Activated T-helper 17 cell treated with anti-CD3 and anti-CD28 coated beads, Interleukin-2, amount 50 U/mL, for 72 hours (primary cell): ENCODE measurements around the gene ATP13A4. TPM values are rescaled to one million over a fixed set of nuclear protein-coding genes. Genes with fewer than 3 reads are reported as not detected.

ENCODE experiments used
- ATAC-seq: fragments of 150-1000 bp; cut with Tn5 transposase; replicated peaks from 2 replicates; pipeline ENCODE4 v1.10.0; 2021; ENCODE audit warnings: mild to moderate bottlenecking, moderate library complexity
- H3K27ac Mint-ChIP-seq: one replicate; pipeline ENCODE4 v1.8.0; 2022; ENCODE audit warnings: mixed read lengths
- H3K27me3 Mint-ChIP-seq: one replicate; pipeline ENCODE4 v1.8.0; 2022; ENCODE audit warnings: mixed read lengths
- H3K36me3 Mint-ChIP-seq: one replicate; pipeline ENCODE4 v1.8.0; 2022; ENCODE audit warnings: low read depth, mild to moderate bottlenecking, mixed read lengths
- H3K4me1 Mint-ChIP-seq: one replicate; pipeline ENCODE4 v1.8.0; 2022; ENCODE audit warnings: mixed read lengths
- H3K4me3 Mint-ChIP-seq: one replicate; pipeline ENCODE4 v1.8.0; 2022; ENCODE audit warnings: mild to moderate bottlenecking, mixed read lengths
- H3K9me3 Mint-ChIP-seq: one replicate; pipeline ENCODE4 v1.8.0; 2022; ENCODE audit warnings: mixed read lengths
- total RNA-seq, 2 donors: library from RNA; stranded (reverse); gene quantifications; one replicate each; pipeline ENCODE4 v1.2.3, GENCODE V29; 2022

The ATP13A4 gene
- total RNA-seq, 2 donors from 2014 or later, result 2.7 to 3.3 TPM

DNA sequence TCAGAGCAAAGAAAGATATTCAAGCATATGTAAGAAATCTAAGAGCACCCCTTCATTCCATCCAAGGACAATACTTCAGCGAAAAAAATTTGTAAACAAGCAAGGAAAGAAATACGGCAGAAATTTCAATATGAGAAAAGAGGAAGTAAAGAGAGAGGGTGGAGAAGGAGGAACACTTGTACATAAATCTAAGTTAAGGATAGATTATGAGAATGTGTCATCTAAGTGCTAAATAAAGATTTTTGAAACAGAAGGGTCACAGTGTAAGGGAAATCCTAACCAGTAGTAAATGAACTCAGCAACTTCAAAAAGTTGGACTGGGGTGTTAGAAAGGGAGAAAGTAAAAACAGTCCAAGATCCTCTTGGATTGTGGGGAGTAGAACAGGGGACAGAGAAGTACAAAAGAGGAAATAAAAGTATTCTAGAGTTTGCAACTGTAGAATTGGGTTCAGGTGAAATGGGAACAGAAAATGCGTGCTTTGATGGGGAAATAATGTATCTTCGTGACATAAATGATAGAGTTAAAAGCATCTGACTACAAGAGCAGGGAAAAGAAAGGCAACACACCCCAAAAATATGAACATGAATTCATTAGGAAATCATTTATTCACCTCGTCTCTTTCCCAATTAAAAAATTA, 107.6 kb downstream of the ATP13A4 start:
- Mint-ChIP-seq H3K4me3 (no peak overlapping the region), H3K36me3 (no peaks in the 10 kb centered on the region), H3K27ac (no peak overlapping the region), H3K9me3 (no peaks in the 10 kb centered on the region), H3K27me3 (no peaks in the 10 kb centered on the region), H3K4me1 (no peaks in the 10 kb centered on the region)
- no peak for ATAC-seq

DNA sequence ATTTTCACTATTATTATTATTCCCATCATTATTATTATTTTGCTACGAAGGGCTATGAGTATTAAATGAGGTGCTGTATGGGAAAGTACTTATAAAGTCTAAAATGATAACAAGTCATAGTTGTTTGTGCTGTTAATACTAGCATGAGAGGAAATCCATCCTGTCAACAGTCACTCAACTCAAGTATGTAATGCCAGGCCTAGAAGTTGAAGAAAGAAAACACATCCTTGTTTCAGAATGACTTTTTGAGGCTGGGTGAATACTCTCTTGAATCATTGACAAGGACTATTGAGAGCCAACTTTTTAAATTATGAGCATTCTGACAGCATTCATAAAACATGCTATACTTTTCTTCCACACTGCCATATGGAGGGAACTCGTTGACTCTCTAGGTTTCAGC, 115.3 kb downstream of the ATP13A4 start:
- no peak overlapping the region for H3K4me3 Mint-ChIP-seq
- H3K27ac Mint-ChIP-seq, result no peak overlapping the region
- no peaks in the 10 kb centered on the region for H3K36me3 Mint-ChIP-seq
- H3K4me1 Mint-ChIP-seq, result no peaks in the 10 kb centered on the region
- H3K27me3 Mint-ChIP-seq, result no peaks in the 10 kb centered on the region
- no peak for ATAC-seq
- no peaks in the 10 kb centered on the region for H3K9me3 Mint-ChIP-seq

DNA sequence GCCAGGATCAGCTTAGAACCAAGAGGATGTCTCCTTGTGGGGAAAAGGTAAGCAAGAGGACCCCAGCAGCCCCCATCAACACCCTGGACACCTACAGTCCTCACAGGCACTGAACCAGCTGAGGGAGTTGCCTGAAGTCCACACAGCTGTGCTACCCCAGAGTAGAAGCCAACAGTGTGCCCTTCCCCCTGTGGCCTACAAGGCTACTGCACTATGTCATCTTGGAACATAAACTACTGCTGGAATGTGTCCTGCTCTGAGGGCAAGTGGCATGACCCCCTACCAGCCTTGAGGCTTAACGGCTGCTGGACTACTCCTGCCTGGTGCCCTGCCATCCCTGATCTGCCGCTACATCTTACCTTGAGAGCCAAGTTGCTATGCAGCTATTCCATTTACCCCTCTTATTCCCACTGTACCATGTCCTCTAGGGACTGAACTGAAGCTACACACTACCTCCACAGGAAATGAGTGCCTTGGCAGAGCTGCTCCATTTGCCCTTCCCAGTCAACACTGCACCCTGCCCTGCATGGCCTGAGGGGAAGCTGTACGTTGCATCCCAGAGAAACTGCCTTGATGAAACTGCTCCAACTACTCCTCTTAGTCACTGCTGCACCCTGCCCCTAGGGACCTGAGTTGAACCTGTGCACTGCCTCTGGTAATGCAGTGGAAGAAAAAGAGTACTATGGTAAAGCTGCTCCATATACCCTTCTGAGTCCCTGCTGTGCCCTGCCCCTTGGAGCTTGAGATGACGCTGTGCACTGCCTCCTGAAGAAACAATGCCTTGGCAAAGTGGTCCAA, 135.9 kb downstream of the ATP13A4 start:
- H3K36me3 Mint-ChIP-seq, result no peaks in the 10 kb centered on the region
- no peak overlapping the region for H3K4me3 Mint-ChIP-seq
- H3K27ac Mint-ChIP-seq, result no peak overlapping the region
- H3K27me3 Mint-ChIP-seq, result peaks cover 3% of the 10 kb centered on the region
- no peak for ATAC-seq
- H3K4me1 Mint-ChIP-seq, result no peaks in the 10 kb centered on the region
- peaks cover 14% of the 10 kb centered on the region for H3K9me3 Mint-ChIP-seq

DNA sequence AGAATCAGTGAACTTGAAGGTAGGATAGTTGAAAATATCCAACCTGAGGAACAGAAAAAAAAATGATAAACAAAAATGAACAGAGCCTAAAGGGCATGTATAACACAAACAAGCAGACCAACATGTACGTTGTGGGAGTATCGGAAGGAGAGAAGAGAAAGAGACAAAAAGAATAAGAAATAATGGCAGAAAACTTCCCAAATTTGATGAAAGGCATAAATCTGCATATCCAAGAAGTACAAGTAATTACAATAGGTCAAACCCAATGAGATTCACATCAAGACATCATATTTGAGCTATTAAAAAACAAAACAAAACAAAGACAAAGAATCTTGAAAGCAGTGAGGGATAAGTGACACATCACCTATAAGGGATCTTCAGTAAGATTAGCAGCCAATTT, 138.1 kb downstream of the ATP13A4 start:
- H3K27me3 Mint-ChIP-seq, result peaks cover 3% of the 10 kb centered on the region
- H3K4me3 Mint-ChIP-seq, result no peak overlapping the region
- ATAC-seq, result no peak
- H3K36me3 Mint-ChIP-seq, result no peaks in the 10 kb centered on the region
- H3K4me1 Mint-ChIP-seq, result no peaks in the 10 kb centered on the region
- H3K27ac Mint-ChIP-seq, result no peak overlapping the region
- peaks cover 14% of the 10 kb centered on the region for H3K9me3 Mint-ChIP-seq

DNA sequence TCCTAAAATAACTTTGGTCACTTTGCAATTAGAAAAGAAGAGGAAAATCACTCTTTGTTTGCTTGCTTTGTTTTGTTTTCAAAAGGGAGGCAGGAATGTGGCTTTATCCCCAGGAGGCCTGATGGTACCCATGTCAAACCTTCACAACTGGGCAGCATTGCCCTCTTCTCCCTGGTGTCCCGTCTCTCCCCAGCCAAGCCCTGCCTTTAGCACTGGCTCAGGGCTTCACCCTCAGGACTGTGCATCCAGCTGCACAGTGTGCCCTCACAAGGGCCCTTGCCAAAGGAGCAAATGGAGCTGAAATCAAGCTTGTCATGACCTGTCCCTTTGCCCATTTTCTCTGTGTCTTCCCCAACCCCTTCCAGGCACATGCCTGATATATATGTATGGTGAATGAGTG, 147.0 kb downstream of the ATP13A4 start:
- H3K9me3 Mint-ChIP-seq, result no peaks in the 10 kb centered on the region
- H3K27ac Mint-ChIP-seq, result no peak overlapping the region
- no peaks in the 10 kb centered on the region for H3K27me3 Mint-ChIP-seq
- no peak for ATAC-seq
- no peaks in the 10 kb centered on the region for H3K4me1 Mint-ChIP-seq
- no peak overlapping the region for H3K4me3 Mint-ChIP-seq
- H3K36me3 Mint-ChIP-seq, result no peaks in the 10 kb centered on the region

DNA sequence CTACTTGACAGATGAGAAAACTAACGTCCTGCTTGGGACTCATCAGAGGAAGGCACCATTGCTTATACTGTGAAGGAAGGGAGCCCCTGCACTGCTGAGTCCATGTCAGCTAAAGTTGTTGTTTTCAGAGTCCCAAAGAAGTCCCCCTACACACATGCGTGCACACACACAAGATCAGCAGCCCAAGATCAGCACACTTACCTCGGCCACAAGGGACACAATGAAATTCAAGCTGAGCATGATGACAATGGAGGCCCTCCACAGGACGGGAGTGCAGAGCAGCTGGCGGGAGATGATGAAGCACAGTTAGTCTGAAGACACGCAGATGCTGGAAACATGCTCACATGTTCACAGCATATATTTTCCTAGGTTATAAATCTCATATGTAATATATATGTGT, 147.6 kb downstream of the ATP13A4 start:
- H3K27me3 Mint-ChIP-seq, result no peaks in the 10 kb centered on the region
- H3K4me3 Mint-ChIP-seq, result no peak overlapping the region
- ATAC-seq, result no peak
- H3K27ac Mint-ChIP-seq, result no peak overlapping the region
- no peaks in the 10 kb centered on the region for H3K9me3 Mint-ChIP-seq
- H3K4me1 Mint-ChIP-seq, result no peaks in the 10 kb centered on the region
- H3K36me3 Mint-ChIP-seq, result no peaks in the 10 kb centered on the region

DNA sequence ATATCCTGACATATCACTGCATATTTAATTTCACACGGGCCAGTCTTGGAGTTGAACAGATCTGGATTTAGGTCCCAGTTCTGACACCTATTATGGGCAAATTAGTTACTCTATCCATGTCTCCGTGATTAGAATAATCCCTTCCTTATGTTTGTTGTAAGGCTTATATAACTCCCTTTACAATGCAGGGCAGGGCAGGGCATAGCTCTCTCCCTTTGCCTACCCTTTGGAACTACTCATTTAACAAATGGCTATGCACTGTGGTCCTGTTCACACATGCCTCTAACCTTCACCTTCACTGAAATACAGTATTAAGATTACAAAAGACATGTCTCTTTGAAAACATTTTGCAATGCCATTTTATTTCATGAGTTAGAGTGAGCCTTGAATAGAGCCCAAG, 151.4 kb downstream of the ATP13A4 start:
- H3K27me3 Mint-ChIP-seq, result no peaks in the 10 kb centered on the region
- H3K27ac Mint-ChIP-seq, result no peak overlapping the region
- H3K9me3 Mint-ChIP-seq, result no peaks in the 10 kb centered on the region
- no peaks in the 10 kb centered on the region for H3K4me1 Mint-ChIP-seq
- no peak overlapping the region for H3K4me3 Mint-ChIP-seq
- no peaks in the 10 kb centered on the region for H3K36me3 Mint-ChIP-seq
- no peak for ATAC-seq

DNA sequence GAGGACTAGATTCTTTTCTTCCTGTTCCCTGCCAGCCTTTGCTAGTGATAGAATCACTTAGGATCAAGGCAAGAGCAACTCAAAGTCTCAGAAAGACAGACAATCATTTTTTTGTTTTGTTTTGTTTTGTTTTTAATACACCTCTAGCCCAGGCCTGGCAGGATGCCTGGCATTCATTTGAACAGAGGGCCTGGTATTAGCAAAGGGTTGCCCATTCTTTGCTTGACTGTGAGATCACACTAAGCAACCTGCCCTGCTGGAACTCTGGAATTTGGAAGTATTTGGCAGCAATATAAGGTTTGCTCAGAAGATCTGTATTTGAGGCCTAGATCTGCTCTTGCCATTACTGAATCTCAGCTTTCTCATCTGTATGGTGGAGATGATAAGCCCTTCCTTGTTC, 154.4 kb downstream of the ATP13A4 start:
- Mint-ChIP-seq H3K27me3 (peaks cover 10% of the 10 kb centered on the region), H3K36me3 (no peaks in the 10 kb centered on the region), H3K27ac (no peak overlapping the region), H3K4me1 (no peaks in the 10 kb centered on the region), H3K9me3 (no peaks in the 10 kb centered on the region), H3K4me3 (no peak overlapping the region)
- ATAC-seq, result no peak

DNA sequence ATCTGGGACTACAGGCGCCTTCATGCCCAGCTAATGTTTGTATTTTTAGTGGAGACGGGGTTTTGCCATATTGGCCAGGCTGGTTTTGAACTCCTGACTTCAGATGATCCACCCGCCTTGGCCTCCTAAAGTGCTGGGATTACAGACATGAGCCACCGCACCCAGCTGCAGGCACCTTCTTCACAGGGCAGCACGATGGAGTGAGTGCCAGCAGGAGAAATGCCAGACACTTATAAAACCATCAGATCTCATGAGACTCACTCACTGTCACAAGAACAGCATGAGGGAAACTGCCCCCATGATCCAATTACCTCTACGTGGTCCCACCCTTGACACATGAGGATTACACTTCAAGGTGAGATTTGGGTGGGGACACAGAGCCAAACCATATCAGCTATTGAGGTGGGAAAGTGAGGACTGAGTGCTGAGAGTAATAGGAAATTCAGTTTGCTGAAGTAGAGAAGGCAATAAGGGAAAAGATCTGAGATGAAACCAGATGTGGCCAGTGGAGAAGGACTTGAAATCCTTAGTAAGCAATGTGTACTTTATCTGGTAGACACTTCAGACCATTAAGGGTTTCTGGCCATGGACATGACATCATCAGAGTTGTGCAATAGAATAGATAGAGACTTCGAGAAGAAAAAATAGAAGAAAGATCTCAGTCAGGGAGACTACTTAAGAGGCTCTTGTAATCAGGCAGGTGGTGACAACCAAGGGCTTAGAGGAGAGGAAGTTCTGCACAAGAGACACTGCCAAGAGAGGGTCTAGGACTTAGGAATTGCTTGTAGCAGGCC, 158.0 kb downstream of the ATP13A4 start:
- peaks cover 10% of the 10 kb centered on the region for H3K27me3 Mint-ChIP-seq
- H3K4me3 Mint-ChIP-seq, result no peak overlapping the region
- no peak for ATAC-seq
- no peak overlapping the region for H3K27ac Mint-ChIP-seq
- no peaks in the 10 kb centered on the region for H3K9me3 Mint-ChIP-seq
- H3K36me3 Mint-ChIP-seq, result no peaks in the 10 kb centered on the region
- H3K4me1 Mint-ChIP-seq, result no peaks in the 10 kb centered on the region

DNA sequence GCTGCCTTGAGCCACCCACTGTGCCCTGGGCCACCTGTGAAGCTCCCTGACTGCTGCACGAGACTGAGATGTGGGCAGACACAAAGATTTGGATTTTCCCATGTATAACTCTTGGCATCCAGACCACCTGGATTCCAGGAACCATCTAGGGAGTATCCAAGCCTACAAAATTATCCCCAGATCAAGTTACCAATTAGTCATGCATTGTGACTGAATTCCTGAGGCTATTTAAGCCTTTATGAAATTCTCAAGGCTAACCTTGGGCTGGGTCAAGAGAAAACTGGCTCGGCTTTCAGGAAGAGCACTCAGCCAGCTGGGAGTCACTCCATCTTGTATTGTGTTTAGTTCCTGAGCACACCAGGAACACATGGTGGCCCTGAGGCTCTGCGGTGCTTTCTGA, 162.8 kb downstream of the ATP13A4 start:
- Mint-ChIP-seq H3K36me3 (no peaks in the 10 kb centered on the region), H3K27me3 (peaks cover 18% of the 10 kb centered on the region), H3K9me3 (no peaks in the 10 kb centered on the region), H3K27ac (no peak overlapping the region), H3K4me3 (no peak overlapping the region), H3K4me1 (no peaks in the 10 kb centered on the region)
- no peak for ATAC-seq

DNA sequence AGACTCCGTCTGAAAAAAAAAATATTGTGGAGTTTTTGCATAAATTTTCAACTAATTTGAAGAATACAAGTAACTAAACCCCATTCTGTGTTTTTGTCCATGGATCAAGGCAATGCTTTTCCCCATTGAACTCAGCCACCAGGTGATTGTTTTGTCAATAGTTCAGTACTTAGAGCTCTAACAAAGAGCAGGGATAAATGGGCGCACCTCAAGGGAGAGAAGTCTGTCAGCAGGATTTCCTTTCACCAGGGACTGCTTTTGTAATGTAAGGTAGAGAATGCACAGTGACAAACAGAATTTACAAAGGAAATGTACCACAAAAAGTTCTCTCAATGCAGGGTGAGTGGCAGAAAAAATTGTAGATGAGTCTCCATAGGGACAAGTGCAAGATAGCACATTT, 165.4 kb downstream of the ATP13A4 start:
- no peaks in the 10 kb centered on the region for H3K4me1 Mint-ChIP-seq
- no peak for ATAC-seq
- peaks cover 12% of the 10 kb centered on the region for H3K27me3 Mint-ChIP-seq
- H3K27ac Mint-ChIP-seq, result no peak overlapping the region
- no peaks in the 10 kb centered on the region for H3K9me3 Mint-ChIP-seq
- no peak overlapping the region for H3K4me3 Mint-ChIP-seq
- H3K36me3 Mint-ChIP-seq, result no peaks in the 10 kb centered on the region

DNA sequence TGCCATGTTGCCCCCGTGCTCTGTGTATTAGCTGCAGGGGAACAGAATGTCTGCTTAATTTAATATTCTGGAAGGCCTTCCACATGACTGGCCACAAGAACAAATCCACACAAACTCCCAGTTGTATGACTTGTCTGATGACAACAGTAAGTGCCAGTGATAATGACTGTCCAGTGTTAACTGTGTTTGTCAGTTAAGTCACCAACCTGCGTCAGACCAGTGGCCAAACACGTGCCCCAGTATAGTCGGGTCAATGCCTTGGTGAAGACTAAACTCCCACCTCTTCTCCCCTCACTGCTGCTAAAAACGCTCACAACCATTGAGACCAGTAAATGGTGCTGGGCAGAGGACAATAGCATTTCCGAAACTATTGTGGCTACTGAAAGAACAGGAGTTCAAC, 166.3 kb downstream of the ATP13A4 start:
- no peaks in the 10 kb centered on the region for H3K36me3 Mint-ChIP-seq
- H3K4me3 Mint-ChIP-seq, result no peak overlapping the region
- no peak overlapping the region for H3K27ac Mint-ChIP-seq
- no peaks in the 10 kb centered on the region for H3K4me1 Mint-ChIP-seq
- H3K9me3 Mint-ChIP-seq, result no peaks in the 10 kb centered on the region
- H3K27me3 Mint-ChIP-seq, result peaks cover 12% of the 10 kb centered on the region
- ATAC-seq, result no peak

DNA sequence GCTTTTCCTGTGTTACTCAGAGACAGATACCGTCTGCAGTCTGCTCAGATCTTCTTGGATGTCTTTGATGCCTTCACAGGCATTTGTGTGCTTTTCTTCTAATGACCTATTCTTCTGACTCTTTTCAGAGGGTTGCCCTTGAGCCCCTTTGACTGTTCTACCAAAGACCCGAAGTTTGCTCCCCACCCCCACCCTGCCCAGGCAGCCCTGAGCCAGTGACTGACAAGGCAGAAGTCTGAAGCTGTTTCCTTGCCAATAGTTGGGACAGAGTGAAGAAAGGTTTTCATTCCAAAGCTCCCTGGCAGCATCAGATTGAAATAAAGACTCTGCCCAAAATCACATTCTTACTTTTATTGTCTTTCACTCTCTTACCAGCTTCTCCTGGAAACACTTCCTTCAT, 167.1 kb downstream of the ATP13A4 start:
- ATAC-seq, result no peak
- H3K36me3 Mint-ChIP-seq, result no peaks in the 10 kb centered on the region
- no peaks in the 10 kb centered on the region for H3K9me3 Mint-ChIP-seq
- H3K27ac Mint-ChIP-seq, result no peak overlapping the region
- H3K27me3 Mint-ChIP-seq, result peaks cover 12% of the 10 kb centered on the region
- H3K4me3 Mint-ChIP-seq, result no peak overlapping the region
- no peaks in the 10 kb centered on the region for H3K4me1 Mint-ChIP-seq

DNA sequence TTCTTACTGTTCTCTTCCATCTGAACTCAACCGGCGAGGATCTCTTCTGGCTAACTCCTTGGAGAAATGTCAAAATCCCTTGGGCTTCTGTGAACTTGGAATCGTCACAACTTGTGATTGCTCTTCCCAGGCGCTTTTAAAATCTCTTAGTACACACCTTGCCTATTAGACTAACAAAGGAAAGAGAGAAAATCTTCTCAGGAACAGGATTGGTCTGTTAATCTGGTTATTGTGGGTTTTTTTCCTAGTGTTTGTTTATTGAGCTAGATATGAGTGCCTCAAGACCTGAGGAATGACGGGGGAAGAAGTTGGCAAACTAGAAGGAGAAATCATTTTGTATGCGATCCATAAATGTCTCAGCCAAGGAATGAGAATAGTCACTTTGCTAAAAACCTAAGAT, 176.0 kb downstream of the ATP13A4 start, which contains the start of gene ATP13A5:
Gene ATP13A5 (minus strand): TSS at position 48 of the 400 bp plus-strand sequence. CDS start 28 bp downstream, at position 20.
- H3K4me3 Mint-ChIP-seq, result no peak within 1 kb of the TSS
- H3K27me3 Mint-ChIP-seq, result peaks cover 22% of the 10 kb centered on the region
- no peak for ATAC-seq
- H3K4me1 Mint-ChIP-seq, result no peaks in the 10 kb centered on the region
- H3K27ac Mint-ChIP-seq, result no peak within 1 kb of the TSS
- no peaks in the 10 kb centered on the region for H3K9me3 Mint-ChIP-seq
- H3K36me3 Mint-ChIP-seq, result no peaks in the 10 kb centered on the region

DNA sequence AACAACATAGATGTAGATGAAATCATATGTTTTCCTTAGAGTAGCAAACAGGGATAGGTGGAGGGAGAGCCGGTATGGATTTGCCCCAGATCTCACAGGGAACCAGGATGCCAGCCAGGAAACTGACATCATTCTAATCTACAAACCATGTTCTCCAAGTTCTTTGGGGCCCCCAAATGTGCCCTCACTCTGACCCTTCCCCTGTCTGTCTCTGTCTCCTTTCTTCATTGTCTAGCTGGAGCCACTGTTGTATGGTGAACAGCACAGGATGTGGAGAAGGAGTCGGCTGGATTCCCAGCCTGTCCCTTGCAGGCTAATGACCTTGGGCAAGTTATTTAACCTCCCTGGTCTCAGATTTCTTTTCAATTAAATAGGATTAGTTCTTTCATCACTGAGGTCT, 177.1 kb downstream of the ATP13A4 start:
- Mint-ChIP-seq H3K27me3 (peaks cover 24% of the 10 kb centered on the region), H3K36me3 (no peaks in the 10 kb centered on the region), H3K9me3 (no peaks in the 10 kb centered on the region), H3K4me1 (no peaks in the 10 kb centered on the region), H3K4me3 (no peak overlapping the region), H3K27ac (no peak overlapping the region)
- ATAC-seq, result no peak
